Stomach (tissue), 4 donors: ENCODE data around the gene SPO11.

ENCODE experiments used
- CTCF ChIP-seq, 7 experiments: fragments of 450-650 bp in 4 of 7; fragments of 200-600 bp in 3 of 7; sonication (generic) in 3 of 7; IDR thresholded peaks; one replicate each; pipeline ENCODE4 v1.5.1; 2016 to 2019; ENCODE audit warnings: antibody characterized with exemption in 7 of 7, control low read depth in 2 of 7, mild to moderate bottlenecking in 1 of 7
- EP300 ChIP-seq: sonication (generic); formaldehyde crosslinking; IDR thresholded peaks from one replicate; pipeline ENCODE4 v1.6.1; 2017; ENCODE audit warnings: antibody characterized with exemption
- POLR2A ChIP-seq, 4 donors: fragments of 450-650 bp; IDR thresholded peaks; one replicate each; pipeline ENCODE4 v1.6.1; 2016; ENCODE audit warnings: antibody characterized with exemption in 4 of 4, control low read depth in 2 of 4, mild to moderate bottlenecking in 1 of 4, moderate library complexity in 1 of 4
- POLR2AphosphoS5 ChIP-seq, 3 donors: sonication (generic); formaldehyde crosslinking; IDR thresholded peaks; one replicate each; pipeline ENCODE4 v1.6.1; 2016; ENCODE audit warnings: antibody characterized with exemption in 3 of 3

GRCh38 chr20:57327820-57328219 lies 1.8 kb upstream of the SPO11 start:
- no peak for TF ChIP-seq EP300
- no peak for TF ChIP-seq POLR2A (IDR thresholded peaks at IDR 0.05)
- no peak for TF ChIP-seq CTCF (IDR thresholded peaks at IDR 0.05)
- TF ChIP-seq POLR2AphosphoS5 (IDR thresholded peaks at IDR 0.05): no peak
